K562 (cell line): Measurements from ENCODE around the gene PRKCQ. TPM values are rescaled to one million over a fixed set of nuclear protein-coding genes. Genes with fewer than 3 reads are reported as not detected.

Source experiments
- ATF7 ChIP-seq: fragments of 450-650 bp; IDR thresholded peaks from 2 replicates; pipeline ENCODE4 v1.7.1; 2014; ENCODE audit warnings: mild to moderate bottlenecking, moderate library complexity
- CBX8 ChIP-seq: fragments of 200-600 bp; sonication (generic); IDR thresholded peaks from 2 replicates; pipeline ENCODE4 v1.6.1; 2012; ENCODE audit warnings: borderline replicate concordance, mixed run types, low read depth, mild to moderate bottlenecking, moderate library complexity, mixed read lengths, low read length, control low read depth, inconsistent platforms; ENCODE audit not compliant: poor library complexity, severe bottlenecking; ENCODE audit errors: extremely low read depth
- CTBP1 ChIP-seq: fragments of 450-650 bp; IDR thresholded peaks from 2 replicates; pipeline ENCODE4 v1.6.1; 2016; ENCODE audit warnings: borderline replicate concordance
- ERF ChIP-seq: fragments of 450-650 bp; formaldehyde crosslinking; IDR thresholded peaks from 2 replicates; pipeline ENCODE4 v1.4.0; 2020; ENCODE audit warnings: mild to moderate bottlenecking, mixed read lengths
- ESRRA ChIP-seq: fragments of 450-650 bp; IDR thresholded peaks from 2 replicates; pipeline ENCODE4 v1.6.1; 2014; ENCODE audit warnings: low read depth, mild to moderate bottlenecking, moderate library complexity, borderline replicate concordance
- GTF2E2 ChIP-seq: fragments of 200-800 bp; sonication (Bioruptor generic); IDR thresholded peaks from 2 replicates; pipeline ENCODE4 v1.6.1; 2016; ENCODE audit warnings: missing genetic modification characterization, missing compliant biosample characterization
- HDAC1 ChIP-seq, 2 experiments: fragments of 450-650 bp; IDR thresholded peaks; 2 replicates each; pipeline ENCODE4 v1.6.1; 2016 to 2017; ENCODE audit warnings: inconsistent platforms in 1 of 2, mild to moderate bottlenecking in 1 of 2, moderate library complexity in 1 of 2
- HMGXB4 ChIP-seq: sonication (generic); formaldehyde crosslinking; IDR thresholded peaks from 2 replicates; pipeline ENCODE4 v1.8.1; 2023; ENCODE audit warnings: mild to moderate bottlenecking, missing genetic modification reagents
- HNRNPK ChIP-seq: fragments of 200-400 bp; formaldehyde crosslinking; IDR thresholded peaks from one replicate; pipeline ENCODE4 v1.6.1; 2018; ENCODE audit warnings: mild to moderate bottlenecking, low read depth, low read length; ENCODE audit not compliant: poor library complexity, severe bottlenecking
- KAT7 ChIP-seq: sonication (generic); formaldehyde crosslinking; IDR thresholded peaks from 2 replicates; pipeline ENCODE4 v1.8.0; 2022; ENCODE audit warnings: missing genetic modification reagents, mild to moderate bottlenecking, borderline replicate concordance
- KLF10 ChIP-seq: fragments of 250-450 bp; sonication (Bioruptor Pico); IDR thresholded peaks from 2 replicates; pipeline ENCODE4 v1.6.1; 2021; ENCODE audit warnings: matching md5 sums
- MNT ChIP-seq, 2 experiments: fragments of 450-650 bp; conservative IDR thresholded peaks; 2 replicates each; pipeline ENCODE4 v1.6.1; 2017; ENCODE audit warnings: mild to moderate bottlenecking in 2 of 2, moderate library complexity in 2 of 2
- NONO ChIP-seq, 2 experiments: fragments of 200-400 bp in 1 of 2; fragments of 450-650 bp in 1 of 2; formaldehyde crosslinking in 1 of 2; IDR thresholded peaks; 2 replicates each; pipeline ENCODE4 v1.6.1; 2017; ENCODE audit warnings: low read depth in 2 of 2, mild to moderate bottlenecking in 2 of 2, moderate library complexity in 2 of 2, low read length in 1 of 2
- POU5F1 ChIP-seq: fragments of 150-350 bp; IDR thresholded peaks from 2 replicates; pipeline ENCODE4 v1.6.1; 2014; ENCODE audit warnings: borderline replicate concordance, low read length, low read depth, mild to moderate bottlenecking; ENCODE audit not compliant: partially characterized antibody
- RBM14 ChIP-seq: fragments of 200-400 bp; formaldehyde crosslinking; IDR thresholded peaks from 2 replicates; pipeline ENCODE4 v1.6.1; 2018; ENCODE audit warnings: low read depth, mild to moderate bottlenecking, low read length, moderate library complexity, borderline replicate concordance; ENCODE audit not compliant: insufficient read depth
- SMAD4 ChIP-seq: fragments of 250-450 bp; sonication (Bioruptor Pico); conservative IDR thresholded peaks from 2 replicates; pipeline ENCODE4 v1.8.0; 2021; ENCODE audit warnings: inconsistent platforms, mild to moderate bottlenecking, moderate library complexity
- SRSF9 ChIP-seq: fragments of 200-400 bp; formaldehyde crosslinking; IDR thresholded peaks from 2 replicates; pipeline ENCODE4 v1.6.1; 2017; ENCODE audit warnings: low read depth, low read length, borderline replicate concordance
- TAF15 ChIP-seq: fragments of 200-400 bp; formaldehyde crosslinking; IDR thresholded peaks from 2 replicates; pipeline ENCODE4 v1.6.1; 2017; ENCODE audit warnings: mild to moderate bottlenecking, low read depth, low read length, moderate library complexity
- ZBTB12 ChIP-seq: fragments of 250-450 bp; sonication (Bioruptor Pico); IDR thresholded peaks from 2 replicates; pipeline ENCODE4 v1.4.0; 2020
- ZBTB9 ChIP-seq: fragments of 450-650 bp; formaldehyde crosslinking; IDR thresholded peaks from 2 replicates; pipeline ENCODE4 v1.4.0; 2020; ENCODE audit warnings: mild to moderate bottlenecking, moderate library complexity
- ZNF263 ChIP-seq: sonication (generic); formaldehyde crosslinking; IDR thresholded peaks from 2 replicates; pipeline ENCODE4 v1.8.0; 2022; ENCODE audit warnings: mild to moderate bottlenecking, missing genetic modification reagents, borderline replicate concordance
- ZNF347 ChIP-seq: fragments of 450-650 bp; formaldehyde crosslinking; IDR thresholded peaks from 2 replicates; pipeline ENCODE4 v1.4.0; 2020; ENCODE audit warnings: low read depth, mild to moderate bottlenecking, moderate library complexity
- ZNF76 ChIP-seq: fragments of 250-450 bp; sonication (Bioruptor Pico); IDR thresholded peaks from 2 replicates; pipeline ENCODE4 v1.4.0; 2020; ENCODE audit warnings: mild to moderate bottlenecking, moderate library complexity, borderline replicate concordance
- polyA plus RNA-seq, 8 experiments: library from polyadenylated mRNA; depleted of rRNA in 4 of 8; stranded (reverse) in 5 of 8; unstranded in 3 of 8; fragments of >200 nt; fragmentation: Nextera tagmentation in 2 of 8; fragmentation: Illumina TruSeq in 1 of 8; extraction: Ambion mirVana in 2 of 8; extraction: Trizol in 1 of 8; gene quantifications; 2 replicates each; pipeline versions ENCODE4 v1.2.1 to v1.2.3, GENCODE V29; 2011 to 2014; ENCODE audit warnings: inconsistent platforms in 1 of 8, missing spikeins in 1 of 8
- total RNA-seq, 7 experiments: library from RNA; depleted of rRNA in 6 of 7; stranded (reverse); fragments of >200 nt in 6 of 7; fragmentation: Illumina TruSeq in 2 of 7; extraction: Trizol in 2 of 7; gene quantifications; 2 replicates each; pipeline versions ENCODE4 v1.2.1 to v1.2.3, GENCODE V29; 2011 to 2021; ENCODE audit warnings: low replicate concordance in 1 of 7

PRKCQ gene
- total and polyA plus RNA-seq, 9 of the 15 experiments (the other 6 are each of a cell fraction or from before 2014, with no cell fraction given) = 4.4 to 23.3 (median 14.6) TPM

GRCh38 chr10:6487920-6488319 lies 92.2 kb downstream of the PRKCQ start (continued):
- no peak for TF ChIP-seq ESRRA
- peak; percentile 92 for TF ChIP-seq ATF7
- no peak for TF ChIP-seq POU5F1
- no peak for TF ChIP-seq ZNF76 (CRISPR knock-in tag)
- TF ChIP-seq CBX8 = no peak
- no peak for TF ChIP-seq NONO (IDR thresholded peaks at IDR 0.05; ENCODE audit: low read depth in 2 of 2, low read length in 1 of 2)
- TF ChIP-seq TAF15 = no peak
- no peak for TF ChIP-seq GTF2E2
- TF ChIP-seq ZNF263 (CRISPR knock-in tag) = no peak
- TF ChIP-seq ZBTB12 = no peak
- no peak for TF ChIP-seq ZBTB9 (CRISPR knock-in tag)
- no peak for TF ChIP-seq SRSF9
- TF ChIP-seq ERF (CRISPR knock-in tag) = no peak
- TF ChIP-seq KAT7 (CRISPR knock-in tag) = no peak
- TF ChIP-seq RBM14 = no peak
- no peak for TF ChIP-seq HNRNPK
- no peak for TF ChIP-seq KLF10 (CRISPR knock-in tag)
- no peak for TF ChIP-seq ZNF347 (CRISPR knock-in tag)
- TF ChIP-seq HDAC1 (IDR thresholded peaks at IDR 0.05) = no peak
- TF ChIP-seq SMAD4 (CRISPR knock-in tag) = no peak
- TF ChIP-seq HMGXB4 (CRISPR knock-in tag) = no peak
- no peak for TF ChIP-seq MNT (conservative IDR thresholded peaks at IDR 0.05)
- no peak for TF ChIP-seq CTBP1
